ENCODE data around the gene MCF2L.

DNA sequence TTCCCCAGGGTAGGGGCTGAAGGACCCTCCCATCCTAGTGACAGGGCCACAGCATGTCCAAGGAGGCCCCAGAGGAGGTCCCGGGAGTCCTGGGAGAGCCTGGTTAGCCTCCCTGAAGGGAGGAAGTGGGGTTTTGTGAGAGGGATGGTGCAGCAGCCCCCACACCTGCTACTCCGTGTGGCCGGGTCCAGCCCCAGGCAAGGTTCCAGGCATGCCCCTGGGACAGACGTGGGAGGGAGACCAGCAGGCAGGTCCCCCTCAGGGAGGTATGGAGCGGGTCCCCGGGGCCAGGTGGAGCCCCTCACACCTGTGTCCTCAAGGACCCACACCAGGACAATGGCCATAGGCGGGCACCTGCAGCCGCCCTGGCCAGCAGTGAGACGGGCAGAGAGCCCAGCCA lies 134.6 kb downstream of the MCF2L start:
- TF ChIP-seq, protein P1, sequence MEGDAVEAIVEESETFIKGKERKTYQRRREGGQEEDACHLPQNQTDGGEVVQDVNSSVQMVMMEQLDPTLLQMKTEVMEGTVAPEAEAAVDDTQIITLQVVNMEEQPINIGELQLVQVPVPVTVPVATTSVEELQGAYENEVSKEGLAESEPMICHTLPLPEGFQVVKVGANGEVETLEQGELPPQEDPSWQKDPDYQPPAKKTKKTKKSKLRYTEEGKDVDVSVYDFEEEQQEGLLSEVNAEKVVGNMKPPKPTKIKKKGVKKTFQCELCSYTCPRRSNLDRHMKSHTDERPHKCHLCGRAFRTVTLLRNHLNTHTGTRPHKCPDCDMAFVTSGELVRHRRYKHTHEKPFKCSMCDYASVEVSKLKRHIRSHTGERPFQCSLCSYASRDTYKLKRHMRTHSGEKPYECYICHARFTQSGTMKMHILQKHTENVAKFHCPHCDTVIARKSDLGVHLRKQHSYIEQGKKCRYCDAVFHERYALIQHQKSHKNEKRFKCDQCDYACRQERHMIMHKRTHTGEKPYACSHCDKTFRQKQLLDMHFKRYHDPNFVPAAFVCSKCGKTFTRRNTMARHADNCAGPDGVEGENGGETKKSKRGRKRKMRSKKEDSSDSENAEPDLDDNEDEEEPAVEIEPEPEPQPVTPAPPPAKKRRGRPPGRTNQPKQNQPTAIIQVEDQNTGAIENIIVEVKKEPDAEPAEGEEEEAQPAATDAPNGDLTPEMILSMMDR (IDR thresholded peaks at IDR 0.05): no peak
- no peak for TF ChIP-seq POLR2A (IDR thresholded peaks at IDR 0.05)
